Right atrium auricular region (tissue), 2 donors: Measurements from ENCODE around the gene RTBDN. TPM values are rescaled to one million over a fixed set of nuclear protein-coding genes. Genes with fewer than 3 reads are reported as not detected.
A peak's percentile ranks its signal among the peaks of the same experiment; 100 is the strongest.

Experiments used
- DNase-seq: peaks from one replicate; pipeline ENCODE4 v3.0.0-alpha.2; 2019; ENCODE audit warnings: low spot score
- H3K27ac ChIP-seq, 2 donors: fragments of 200-600 bp; sonication (generic); 1 replicate in 1 of 2; 2 replicates in 1 of 2; pipeline ENCODE4 v1.5.1; 2016 to 2019
- H3K27me3 ChIP-seq, 2 donors: fragments of 200-600 bp; sonication (generic); one replicate each; pipeline versions ENCODE4 v1.5.1 to v1.6.0; 2017 to 2019
- H3K36me3 ChIP-seq: fragments of 200-600 bp; sonication (generic); one replicate; pipeline ENCODE4 v1.5.1; 2016
- H3K4me1 ChIP-seq, 2 donors: fragments of 200-600 bp; sonication (generic); one replicate each; pipeline versions ENCODE4 v1.5.1 to v1.6.0; 2017 to 2019
- H3K4me3 ChIP-seq, 2 donors: fragments of 200-600 bp; sonication (generic); 1 replicate in 1 of 2; 2 replicates in 1 of 2; pipeline ENCODE4 v1.5.1; 2017 to 2019; ENCODE audit warnings: mild to moderate bottlenecking in 1 of 2, moderate library complexity in 1 of 2
- H3K9me3 ChIP-seq, 2 donors: fragments of 200-600 bp; sonication (generic); one replicate each; pipeline ENCODE4 v1.5.1; 2019
- total RNA-seq, 2 donors: library from RNA; depleted of rRNA; stranded (reverse); fragments of >200 nt; gene quantifications; one replicate each; pipeline ENCODE4 v1.1.0, GENCODE V29; 2016
- TF ChIP-seq, protein P1 (sequence below), 2 donors: fragments of 200-600 bp; sonication (generic); IDR thresholded peaks; one replicate each; pipeline ENCODE4 v1.5.1; 2019; ENCODE audit warnings: antibody characterized with exemption in 2 of 2

Gene RTBDN
- total RNA-seq, 2 donors from 2014 or later, result not detected

DNA sequence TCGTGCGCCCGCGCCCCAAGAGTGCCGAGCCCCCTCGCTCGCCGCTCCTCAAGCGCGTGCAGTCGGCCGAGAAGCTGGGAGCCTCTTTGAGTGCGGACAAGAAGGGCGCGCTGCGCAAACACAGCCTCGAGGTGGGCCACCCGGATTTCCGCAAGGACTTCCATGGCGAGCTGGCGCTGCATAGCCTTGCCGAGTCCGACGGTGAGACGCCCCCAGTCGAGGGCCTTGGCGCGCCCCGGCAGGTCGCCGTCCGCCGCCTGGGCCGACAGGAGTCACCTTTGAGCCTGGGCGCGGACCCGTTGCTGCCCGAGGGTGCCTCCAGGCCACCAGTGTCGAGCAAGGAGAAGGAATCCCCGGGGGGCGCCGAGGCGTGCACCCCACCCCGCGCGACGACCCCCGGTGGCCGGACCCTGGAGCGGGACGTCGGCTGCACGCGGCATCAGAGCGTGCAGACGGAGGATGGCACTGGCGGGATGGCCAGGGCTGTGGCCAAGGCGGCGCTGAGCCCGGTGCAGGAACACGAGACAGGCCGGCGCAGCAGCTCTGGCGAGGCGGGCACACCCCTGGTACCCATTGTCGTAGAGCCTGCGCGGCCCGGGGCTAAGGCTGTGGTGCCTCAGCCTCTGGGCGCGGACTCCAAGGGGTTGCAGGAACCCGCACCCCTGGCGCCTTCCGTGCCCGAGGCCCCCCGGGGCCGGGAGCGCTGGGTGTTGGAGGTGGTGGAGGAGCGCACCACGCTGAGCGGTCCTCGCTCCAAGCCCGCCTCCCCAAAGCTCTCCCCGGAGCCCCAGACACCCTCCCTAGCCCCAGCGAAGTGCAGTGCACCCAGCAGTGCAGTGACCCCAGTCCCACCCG is 39.7 kb upstream of the RTBDN start:
- DNase-seq, result no peak
- TF ChIP-seq, protein P1, sequence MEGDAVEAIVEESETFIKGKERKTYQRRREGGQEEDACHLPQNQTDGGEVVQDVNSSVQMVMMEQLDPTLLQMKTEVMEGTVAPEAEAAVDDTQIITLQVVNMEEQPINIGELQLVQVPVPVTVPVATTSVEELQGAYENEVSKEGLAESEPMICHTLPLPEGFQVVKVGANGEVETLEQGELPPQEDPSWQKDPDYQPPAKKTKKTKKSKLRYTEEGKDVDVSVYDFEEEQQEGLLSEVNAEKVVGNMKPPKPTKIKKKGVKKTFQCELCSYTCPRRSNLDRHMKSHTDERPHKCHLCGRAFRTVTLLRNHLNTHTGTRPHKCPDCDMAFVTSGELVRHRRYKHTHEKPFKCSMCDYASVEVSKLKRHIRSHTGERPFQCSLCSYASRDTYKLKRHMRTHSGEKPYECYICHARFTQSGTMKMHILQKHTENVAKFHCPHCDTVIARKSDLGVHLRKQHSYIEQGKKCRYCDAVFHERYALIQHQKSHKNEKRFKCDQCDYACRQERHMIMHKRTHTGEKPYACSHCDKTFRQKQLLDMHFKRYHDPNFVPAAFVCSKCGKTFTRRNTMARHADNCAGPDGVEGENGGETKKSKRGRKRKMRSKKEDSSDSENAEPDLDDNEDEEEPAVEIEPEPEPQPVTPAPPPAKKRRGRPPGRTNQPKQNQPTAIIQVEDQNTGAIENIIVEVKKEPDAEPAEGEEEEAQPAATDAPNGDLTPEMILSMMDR (IDR thresholded peaks at IDR 0.05), result no peak
- peaks cover 17% of the 10 kb centered on the region for H3K36me3 ChIP-seq

DNA sequence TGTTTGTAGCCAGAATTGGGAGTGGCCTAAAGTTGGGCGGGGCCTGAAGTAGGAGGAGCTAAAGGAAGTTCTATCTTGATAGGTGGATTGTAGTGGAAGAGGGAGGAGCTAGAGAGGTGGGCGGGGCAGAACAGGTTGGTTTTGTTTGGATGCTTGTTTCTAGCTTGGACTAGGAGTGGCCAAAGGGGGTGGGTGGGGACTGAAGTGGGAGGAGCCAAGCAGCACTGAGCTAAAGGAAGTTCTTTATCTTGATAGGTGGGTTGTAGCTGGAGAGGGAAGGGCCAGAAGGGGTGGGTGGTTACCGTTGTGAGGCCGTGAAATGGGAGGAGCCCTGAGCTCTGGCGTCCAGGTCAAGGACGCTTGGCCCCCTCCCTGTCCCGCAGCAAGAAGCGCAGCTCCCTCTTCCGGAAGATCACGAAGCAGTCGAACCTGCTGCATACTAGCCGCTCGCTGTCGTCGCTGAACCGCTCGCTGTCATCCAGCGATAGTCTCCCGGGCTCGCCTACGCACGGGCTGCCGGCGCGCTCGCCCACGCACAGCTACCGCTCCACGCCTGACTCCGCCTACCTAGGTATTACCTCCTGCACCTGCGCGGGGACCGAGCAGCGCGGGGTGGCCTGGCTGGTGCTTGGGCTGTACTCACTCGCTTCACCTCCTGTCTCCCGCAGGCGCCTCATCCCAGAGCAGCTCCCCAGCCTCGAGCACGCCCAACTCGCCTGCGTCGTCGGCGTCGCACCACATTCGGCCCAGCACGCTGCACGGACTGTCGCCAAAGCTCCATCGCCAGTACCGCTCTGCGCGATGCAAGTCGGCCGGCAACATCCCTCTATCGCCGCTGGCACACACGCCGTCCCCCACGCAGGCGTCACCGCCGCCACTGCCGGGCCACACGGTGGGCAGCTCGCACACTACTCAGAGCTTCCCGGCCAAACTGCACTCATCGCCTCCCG is 38.8 kb upstream of the RTBDN start:
- no peak for DNase-seq
- no peaks in the 10 kb centered on the region for H3K27me3 ChIP-seq
- H3K36me3 ChIP-seq, result peaks cover 14% of the 10 kb centered on the region
- H3K9me3 ChIP-seq, result no peaks in the 10 kb centered on the region
- no peak overlapping the region for H3K27ac ChIP-seq
- H3K4me1 ChIP-seq, result peaks cover 0 to 10% of the 10 kb centered on the region in 2 donors
- peak overlapping the region; percentile 9 to 39 for H3K4me3 ChIP-seq
- TF ChIP-seq, protein P1 (IDR thresholded peaks at IDR 0.05), result no peak

More for the DNA sequence above, 39.7 kb upstream of the RTBDN start:
- H3K27ac ChIP-seq, result no peak overlapping the region
- no peaks in the 10 kb centered on the region for H3K9me3 ChIP-seq
- H3K4me1 ChIP-seq, result peaks cover 0 to 10% of the 10 kb centered on the region in 2 donors
- H3K4me3 ChIP-seq, result no peak overlapping the region
- no peaks in the 10 kb centered on the region for H3K27me3 ChIP-seq

DNA sequence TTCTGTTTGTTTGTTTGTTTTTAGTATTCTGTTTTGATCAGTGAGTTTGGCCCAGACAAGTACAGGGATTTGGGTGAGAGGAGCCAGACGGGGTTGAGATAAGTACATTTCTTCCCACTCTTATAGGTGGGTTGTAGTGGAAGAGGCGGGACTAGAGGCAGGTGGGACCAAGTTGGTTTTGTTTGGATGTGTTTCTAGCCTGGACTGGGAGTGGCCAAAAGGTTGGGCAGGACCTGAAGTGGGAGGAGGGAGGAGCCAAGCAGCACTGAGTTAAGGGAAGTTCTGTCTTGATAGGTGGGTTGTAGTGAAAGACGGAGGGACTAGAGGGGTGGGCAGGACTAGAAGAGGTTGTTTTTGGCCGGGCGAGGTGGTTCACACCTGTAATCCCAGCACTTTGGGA is 37.9 kb upstream of the RTBDN start:
- TF ChIP-seq, protein P1 (IDR thresholded peaks at IDR 0.05), result no peak
- no peak overlapping the region for H3K4me3 ChIP-seq
- H3K4me1 ChIP-seq, result peaks cover 0 to 16% of the 10 kb centered on the region in 2 donors
- H3K27ac ChIP-seq, result no peak overlapping the region
- H3K36me3 ChIP-seq, result peaks cover 4% of the 10 kb centered on the region
- H3K27me3 ChIP-seq, result no peaks in the 10 kb centered on the region
- no peak for DNase-seq
- no peaks in the 10 kb centered on the region for H3K9me3 ChIP-seq

DNA sequence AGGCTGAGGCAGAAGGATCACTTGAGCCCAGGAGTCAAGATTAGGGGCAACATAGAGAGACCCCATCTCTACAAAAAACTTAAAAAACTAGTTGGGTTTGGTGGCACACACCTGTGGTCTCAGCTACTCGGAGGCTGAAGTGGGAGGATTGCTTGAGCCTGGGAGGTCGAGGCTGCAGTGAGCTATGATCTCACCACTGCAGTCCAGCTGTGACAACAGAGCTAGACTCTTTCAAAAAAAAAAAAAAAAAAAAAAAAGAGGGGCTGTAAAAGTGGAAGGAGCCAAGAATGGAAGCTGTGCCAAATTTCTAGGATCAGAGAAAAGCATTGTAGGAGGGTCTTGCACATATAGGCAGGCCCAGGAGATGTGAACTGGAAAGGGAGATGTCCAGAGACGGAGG is 37.3 kb upstream of the RTBDN start:
- TF ChIP-seq, protein P1 (IDR thresholded peaks at IDR 0.05), result no peak
- no peak overlapping the region for H3K4me3 ChIP-seq
- peaks cover 0 to 16% of the 10 kb centered on the region in 2 donors for H3K4me1 ChIP-seq
- DNase-seq, result no peak
- H3K27me3 ChIP-seq, result no peaks in the 10 kb centered on the region
- no peak overlapping the region for H3K27ac ChIP-seq
- H3K36me3 ChIP-seq, result no peaks in the 10 kb centered on the region
- H3K9me3 ChIP-seq, result no peaks in the 10 kb centered on the region

DNA sequence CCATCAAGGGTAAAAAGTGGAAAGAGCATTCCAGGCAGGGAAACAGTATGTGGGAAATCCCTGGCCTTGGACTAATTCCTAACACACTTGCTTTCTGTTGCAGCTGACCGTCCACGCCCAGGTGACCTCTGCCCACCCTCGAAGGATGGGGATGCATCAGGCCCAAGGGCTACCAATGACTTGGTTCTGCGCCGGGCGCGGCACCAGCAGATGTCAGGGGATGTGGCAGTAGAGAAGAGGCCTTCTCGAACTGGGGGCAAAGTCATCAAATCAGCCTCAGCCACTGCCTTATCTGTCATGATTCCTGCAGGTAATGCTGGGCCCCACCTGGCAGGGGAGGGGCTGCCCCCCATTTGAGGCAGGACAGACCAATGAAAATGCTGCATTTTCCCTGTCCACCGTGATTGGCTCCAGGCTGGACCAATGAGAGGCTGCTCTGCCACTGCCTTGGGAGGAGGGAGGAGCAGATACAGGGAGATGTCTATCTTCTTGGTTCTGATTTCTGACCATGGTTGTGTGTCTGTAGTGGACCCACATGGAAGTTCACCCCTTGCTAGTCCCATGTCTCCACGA is 34.2 kb upstream of the RTBDN start:
- Histone ChIP-seq H3K4me1 (peaks cover 0 to 12% of the 10 kb centered on the region in 2 donors), H3K27ac (no peak overlapping the region), H3K9me3 (no peaks in the 10 kb centered on the region), H3K36me3 (no peaks in the 10 kb centered on the region), H3K27me3 (no peaks in the 10 kb centered on the region), H3K4me3 (no peak overlapping the region)
- DNase-seq, result no peak
- TF ChIP-seq, protein P1 (IDR thresholded peaks at IDR 0.05), result no peak
